HCT116 (cell line): Measurements from ENCODE around the gene STK39. TPM values are rescaled to one million over a fixed set of nuclear protein-coding genes. Genes with fewer than 3 reads are reported as not detected.

Experiments
- ATAC-seq: fragments of 200-7000 bp; cut with Tn5 transposase; 2 replicates; pipeline ENCODE4 v1.9.1; 2020; ENCODE audit warnings: mild to moderate bottlenecking, moderate library complexity
- BruUV-seq: library from RNA; stranded (reverse); fragments of 400-500 nt; replicated peaks from 2 replicates; lab custom pipeline; 2021; lab: Mats Ljungman, UMichigan
- CTCF ChIA-PET: fragments of 300-600 bp; sonication (Branson Sonifier 250); formaldehyde crosslinking; loops from one replicate; lab custom pipeline; 2021; ENCODE audit warnings: antibody characterized with exemption; lab: Charles Lee
- POLR2A ChIA-PET: fragments of 300-600, 350-600 bp; sonication (Branson Sonifier 250); formaldehyde crosslinking; loops from one replicate; lab custom pipeline; 2021; ENCODE audit warnings: antibody characterized with exemption; lab: Charles Lee
- RAD21 ChIA-PET, 2 experiments: fragments of 300-600 bp; sonication (Branson Sonifier 250); formaldehyde crosslinking; loops; one replicate each; lab custom pipeline; 2023; ENCODE audit warnings: low total read pairs in 2 of 2; ENCODE audit not compliant: uncharacterized antibody in 2 of 2, unreplicated experiment in 2 of 2, low non-redundant PET in 1 of 2; lab: Charles Lee
- DNase-seq: peaks from one replicate; pipeline ENCODE4 v3.0.0-alpha.2; 2010; ENCODE audit warnings: low read depth, low spot score
- H2AFZ ChIP-seq: fragments of 200-600 bp; shearing (Covaris generic), sonication (generic); 2 replicates; pipeline ENCODE4 v1.6.1; 2017; ENCODE audit warnings: low read depth, mixed run types, mixed read lengths, antibody characterized with exemption, low read length; ENCODE audit not compliant: poor library complexity, severe bottlenecking
- H3K27ac ChIP-seq: 2 replicates; pipeline ENCODE4 v1.5.1; 2012; ENCODE audit warnings: low read depth, low read length
- H3K27me3 ChIP-seq: fragments of 200-600 bp; sonication (generic); 2 replicates; pipeline ENCODE4 v1.6.1; 2016; ENCODE audit warnings: mixed run types, low read length, mixed read lengths; ENCODE audit not compliant: insufficient read depth
- H3K36me3 ChIP-seq, 2 experiments: fragments of 200-500 bp in 1 of 2; fragments of 200-600 bp in 1 of 2; sonication (Bioruptor generic) in 1 of 2; sonication (generic) in 1 of 2; 2 replicates each; pipeline versions ENCODE4 v1.5.1 to v1.6.1; 2014 to 2016; ENCODE audit warnings: low read length in 2 of 2, inconsistent platforms in 1 of 2, mixed read lengths in 1 of 2, mixed run types in 1 of 2; ENCODE audit not compliant: insufficient read depth in 2 of 2, control insufficient read depth in 1 of 2
- H3K4me1 ChIP-seq, 2 experiments: fragments of 200-600 bp in 1 of 2; sonication (generic) in 1 of 2; 2 replicates each; pipeline versions ENCODE4 v1.5.1 to v1.6.1; 2012 to 2017; ENCODE audit warnings: low read length in 2 of 2, inconsistent platforms in 1 of 2, mild to moderate bottlenecking in 1 of 2, mixed read lengths in 1 of 2, mixed run types in 1 of 2, moderate library complexity in 1 of 2; ENCODE audit not compliant: insufficient read depth in 2 of 2, control insufficient read depth in 1 of 2
- H3K4me2 ChIP-seq: fragments of 200-600 bp; sonication (generic); 2 replicates; pipeline ENCODE4 v1.6.1; 2017; ENCODE audit warnings: mixed run types, low read length, mixed read lengths
- H3K4me3 ChIP-seq, 2 experiments: fragments of 200-600 bp in 1 of 2; sonication (generic) in 1 of 2; replicated peaks in 1 of 2; 2 replicates each; pipeline ENCODE4 v1.5.1; 2011 to 2016; ENCODE audit warnings: low read length in 2 of 2, control low read depth in 1 of 2, low read depth in 1 of 2, mild to moderate bottlenecking in 1 of 2, mixed read lengths in 1 of 2, mixed run types in 1 of 2
- H3K79me2 ChIP-seq: fragments of 200-600 bp; sonication (generic); 2 replicates; pipeline ENCODE4 v1.6.1; 2017; ENCODE audit warnings: mild to moderate bottlenecking, mixed run types, low read length, moderate library complexity, mixed read lengths; ENCODE audit not compliant: insufficient read depth
- H3K9ac ChIP-seq: fragments of 200-600 bp; sonication (generic); 2 replicates; pipeline ENCODE4 v1.6.1; 2016; ENCODE audit warnings: low read length, mixed read lengths
- H3K9me2 ChIP-seq: fragments of 200-600 bp; sonication (generic), shearing (Covaris generic); 2 replicates; pipeline ENCODE4 v1.6.1; 2017; ENCODE audit warnings: mixed run types, mild to moderate bottlenecking, moderate library complexity; ENCODE audit not compliant: insufficient read depth
- H3K9me3 ChIP-seq, 2 experiments: fragments of 200-500 bp in 1 of 2; fragments of 200-600 bp in 1 of 2; sonication (Bioruptor generic) in 1 of 2; sonication (generic) in 1 of 2; 2 replicates each; pipeline ENCODE4 v1.6.1; 2014 to 2017; ENCODE audit warnings: low read length in 2 of 2, mixed read lengths in 2 of 2, inconsistent platforms in 1 of 2, low read depth in 1 of 2, mild to moderate bottlenecking in 1 of 2, mixed run types in 1 of 2, moderate library complexity in 1 of 2; ENCODE audit not compliant: control insufficient read depth in 1 of 2, insufficient read depth in 1 of 2
- H4K20me1 ChIP-seq: fragments of 200-600 bp; sonication (generic), shearing (Covaris generic); 2 replicates; pipeline ENCODE4 v1.6.1; 2017; ENCODE audit warnings: mixed run types, mild to moderate bottlenecking, moderate library complexity; ENCODE audit not compliant: insufficient read depth
- CBX3 ChIP-seq: IDR thresholded peaks from 2 replicates; pipeline ENCODE4 v1.6.1; 2012; ENCODE audit warnings: low read depth
- ELF1 ChIP-seq: IDR thresholded peaks from 2 replicates; pipeline ENCODE4 v1.6.1; 2012; ENCODE audit warnings: low read depth, borderline replicate concordance
- FOSL1 ChIP-seq: IDR thresholded peaks from 2 replicates; pipeline ENCODE4 v1.6.1; 2012; ENCODE audit warnings: low read depth
- JUND ChIP-seq: IDR thresholded peaks from 2 replicates; pipeline ENCODE4 v1.6.1; 2012
- POLR2A ChIP-seq: IDR thresholded peaks from 2 replicates; pipeline ENCODE4 v1.7.0; 2011; ENCODE audit warnings: borderline replicate concordance; ENCODE audit not compliant: insufficient read depth, insufficient read length; ENCODE audit errors: extremely low read depth
- RAD21 ChIP-seq: IDR thresholded peaks from 2 replicates; pipeline ENCODE4 v1.6.1; 2012; ENCODE audit warnings: low read depth, mild to moderate bottlenecking
- SP1 ChIP-seq: IDR thresholded peaks from 2 replicates; pipeline ENCODE4 v1.6.1; 2012; ENCODE audit warnings: low read depth
- SRF ChIP-seq: IDR thresholded peaks from 2 replicates; pipeline ENCODE4 v1.6.1; 2012; ENCODE audit warnings: low read depth
- YY1 ChIP-seq: IDR thresholded peaks from 2 replicates; pipeline ENCODE4 v1.6.1; 2011; ENCODE audit warnings: low read length, low read depth, moderate library complexity, mild to moderate bottlenecking; ENCODE audit not compliant: insufficient replicate concordance; ENCODE audit errors: extremely low read depth
- ZBTB33 ChIP-seq: IDR thresholded peaks from 2 replicates; pipeline ENCODE4 v1.6.1; 2011; ENCODE audit warnings: mild to moderate bottlenecking, low read length, moderate library complexity; ENCODE audit not compliant: insufficient replicate concordance; ENCODE audit errors: extremely low read depth
- intact Hi-C: fragments of 100-400 bp; cut with micrococcal nuclease; formaldehyde crosslinking; loops from 2 replicates; pipeline ENCODE4 v1.10.0; 2022
- total RNA-seq: library from RNA; stranded (reverse); gene quantifications from one replicate; pipeline ENCODE4 v1.2.1, GENCODE V29; 2021; ENCODE audit not compliant: unreplicated experiment

STK39 gene
- total RNA-seq, 1 experiment from 2014 or later: 118 TPM

- no peaks in the 10 kb centered on the region for H3K4me1 ChIP-seq
- ChIA-PET CTCF (no interaction called here), POLR2A (no interaction called here), RAD21 (no interaction called here)
- no peak overlapping the region for H3K9ac ChIP-seq
- no peaks in the 10 kb centered on the region for H3K9me2 ChIP-seq
- no peaks in the 10 kb centered on the region for H3K79me2 ChIP-seq
- no peak overlapping the region for H2AFZ ChIP-seq
- H3K9me3 ChIP-seq: no peaks in the 10 kb centered on the region
- no TSS peak for BruUV-seq
- no peaks in the 10 kb centered on the region for H4K20me1 ChIP-seq
- peaks cover 22% of the 10 kb centered on the region; the same call in 1 of the 2 replicates for H3K27me3 ChIP-seq
- H3K4me2 ChIP-seq: no peak overlapping the region
- no peak for DNase-seq
- intact Hi-C loops: no loop called here
- H3K36me3 ChIP-seq: no peaks in the 10 kb centered on the region
- no peak overlapping the region for H3K4me3 ChIP-seq
- no peak overlapping the region for H3K27ac ChIP-seq
- TF ChIP-seq FOSL1 (no peak), YY1 (no peak), JUND (no peak), CBX3 (no peak), POLR2A (no peak), RAD21 (no peak), ZBTB33 (no peak), SRF (no peak), ELF1 (no peak), SP1 (no peak)
- TF ChIP-seq, all 23 proteins: peak for 0
- no peak for ATAC-seq
Measured at GRCh38 chr2:167942366-167943081, 304.9 kb downstream of the STK39 start.
